ENCODE data around the gene PLA2G4A.

The PLA2G4A gene

GRCh38 chr1:186842547-186842946 is 13.8 kb downstream of the PLA2G4A start:
- H3K27me3 ChIP-seq (ENCODE audit: insufficient read depth, poor library complexity, severe bottlenecking), result no peaks in the 10 kb centered on the region
- no peak overlapping the region for H3K27ac ChIP-seq (replicated peaks)
- no peak for DNase-seq (ENCODE audit: low read depth in 1 of 2, low spot score in 1 of 2)
- no peak overlapping the region for H3K4me3 ChIP-seq (replicated peaks; ENCODE audit: insufficient read depth, low read length)
- no peak for TF ChIP-seq POLR2AphosphoS5 (IDR thresholded peaks at IDR 0.05; ENCODE audit: low read depth)

- no peak for DNase-seq (ENCODE audit: low read depth in 1 of 2, low spot score in 1 of 2)
- TF ChIP-seq CTCF (IDR thresholded peaks at IDR 0.05; ENCODE audit: insufficient read depth, low read length) (no peak), SPI1 (IDR thresholded peaks at IDR 0.05; ENCODE audit: borderline replicate concordance, low read depth) (no peak), REST (IDR thresholded peaks at IDR 0.05; ENCODE audit: insufficient replicate concordance, low read depth) (no peak), POLR2AphosphoS5 (IDR thresholded peaks at IDR 0.05; ENCODE audit: low read depth) (no peak), GABPA (IDR thresholded peaks at IDR 0.05; ENCODE audit: low read depth) (no peak)
- Histone ChIP-seq H3K4me3 (replicated peaks; ENCODE audit: insufficient read depth, low read length) (no peak overlapping the region), H3K27ac (replicated peaks) (no peak overlapping the region), H3K27me3 (ENCODE audit: insufficient read depth, poor library complexity, severe bottlenecking) (no peaks in the 10 kb centered on the region)
Observed at GRCh38 chr1:186843226-186843625, 14.5 kb downstream of the PLA2G4A start.

- DNase-seq (ENCODE audit: low read depth in 1 of 2, low spot score in 1 of 2), result no peak
- TF ChIP-seq REST (IDR thresholded peaks at IDR 0.05; ENCODE audit: insufficient replicate concordance, low read depth), result no peak
- TF ChIP-seq GABPA (IDR thresholded peaks at IDR 0.05; ENCODE audit: low read depth), result no peak
- TF ChIP-seq CTCF (IDR thresholded peaks at IDR 0.05; ENCODE audit: insufficient read depth, low read length), result no peak
- no peak for TF ChIP-seq POLR2AphosphoS5 (IDR thresholded peaks at IDR 0.05; ENCODE audit: low read depth)
- TF ChIP-seq SPI1 (IDR thresholded peaks at IDR 0.05; ENCODE audit: borderline replicate concordance, low read depth), result no peak
- Histone ChIP-seq H3K4me3 (replicated peaks; ENCODE audit: insufficient read depth, low read length) (no peak overlapping the region), H3K27ac (replicated peaks) (no peak overlapping the region), H3K27me3 (ENCODE audit: insufficient read depth, poor library complexity, severe bottlenecking) (no peaks in the 10 kb centered on the region)
Observed at GRCh38 chr1:186843931-186844330, 15.2 kb downstream of the PLA2G4A start.

- no peak for TF ChIP-seq GABPA (IDR thresholded peaks at IDR 0.05; ENCODE audit: low read depth)
- no peak for TF ChIP-seq CTCF (IDR thresholded peaks at IDR 0.05; ENCODE audit: insufficient read depth, low read length)
- TF ChIP-seq POLR2AphosphoS5 (IDR thresholded peaks at IDR 0.05; ENCODE audit: low read depth), result no peak
- TF ChIP-seq REST (IDR thresholded peaks at IDR 0.05; ENCODE audit: insufficient replicate concordance, low read depth), result no peak
- TF ChIP-seq SPI1 (IDR thresholded peaks at IDR 0.05; ENCODE audit: borderline replicate concordance, low read depth), result no peak
- Histone ChIP-seq H3K4me3 (replicated peaks; ENCODE audit: insufficient read depth, low read length) (no peak overlapping the region), H3K27ac (replicated peaks) (no peak overlapping the region), H3K27me3 (ENCODE audit: insufficient read depth, poor library complexity, severe bottlenecking) (no peaks in the 10 kb centered on the region)
- DNase-seq (ENCODE audit: low read depth in 1 of 2, low spot score in 1 of 2), result no peak
Observed at GRCh38 chr1:186845576-186846210, 16.9 kb downstream of the PLA2G4A start.
